ENCODE results near the gene XCR1.
"Not testable (repeated sequence)": the region's sequence is repeated elsewhere in the genome, so short reads cannot be mapped to it uniquely, and the experiment has no call there.

XCR1 gene

DNA sequence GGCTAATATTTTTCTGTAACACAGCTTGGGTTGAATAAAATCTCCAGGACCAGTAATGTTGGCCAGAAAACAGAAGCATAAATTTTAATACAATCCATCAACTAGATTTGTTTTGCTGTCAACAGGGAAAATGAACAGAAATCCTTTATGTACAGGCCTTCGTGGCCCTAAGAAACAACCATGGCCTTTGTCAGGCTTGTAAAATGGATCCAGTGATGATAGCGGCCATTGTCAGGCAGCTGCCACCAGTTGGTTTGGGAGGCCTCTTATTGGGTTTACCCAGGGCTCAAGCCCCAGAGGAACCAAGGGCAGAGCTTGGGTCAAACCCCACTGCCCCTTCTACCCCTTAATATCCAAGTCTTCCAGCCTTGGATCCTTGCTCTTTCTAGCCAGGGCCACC lies 26.1 kb downstream of the XCR1 start:
- no peak for DNase-seq

- no peak for DNase-seq
Measured at GRCh38 chr3:45997942-45998341, 29.3 kb downstream of the XCR1 start.

DNA sequence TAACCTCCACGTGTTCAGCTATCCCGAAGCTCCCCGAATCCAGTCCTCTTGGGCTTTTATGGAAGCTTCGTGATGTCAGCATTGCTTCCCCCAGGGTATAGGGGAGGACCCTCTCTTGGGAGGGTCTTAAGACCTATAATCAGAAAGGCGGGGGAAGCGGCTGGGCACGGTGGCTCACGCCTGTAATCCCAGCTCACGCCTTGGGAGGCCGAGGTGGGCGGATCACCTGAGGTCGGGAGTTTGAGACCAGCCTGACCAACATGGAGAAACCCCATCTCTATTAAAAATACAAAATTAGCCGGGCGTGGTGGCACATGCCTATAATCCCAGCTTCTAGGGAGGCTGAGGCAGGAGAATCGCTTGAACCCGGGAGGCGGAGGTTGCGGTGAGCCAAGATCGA lies 29.8 kb downstream of the XCR1 start:
- DNase-seq = not testable (repeated sequence)

- peak; percentile 94 to 97 (median 96) for DNase-seq
Measured at GRCh38 chr3:45995236-45996192, 31.8 kb downstream of the XCR1 start, which contains the start of gene FYCO1. Gene FYCO1 (minus strand): TSS chr3:45995824. CDS start chr3:45984910, 10,914 bp downstream.

DNA sequence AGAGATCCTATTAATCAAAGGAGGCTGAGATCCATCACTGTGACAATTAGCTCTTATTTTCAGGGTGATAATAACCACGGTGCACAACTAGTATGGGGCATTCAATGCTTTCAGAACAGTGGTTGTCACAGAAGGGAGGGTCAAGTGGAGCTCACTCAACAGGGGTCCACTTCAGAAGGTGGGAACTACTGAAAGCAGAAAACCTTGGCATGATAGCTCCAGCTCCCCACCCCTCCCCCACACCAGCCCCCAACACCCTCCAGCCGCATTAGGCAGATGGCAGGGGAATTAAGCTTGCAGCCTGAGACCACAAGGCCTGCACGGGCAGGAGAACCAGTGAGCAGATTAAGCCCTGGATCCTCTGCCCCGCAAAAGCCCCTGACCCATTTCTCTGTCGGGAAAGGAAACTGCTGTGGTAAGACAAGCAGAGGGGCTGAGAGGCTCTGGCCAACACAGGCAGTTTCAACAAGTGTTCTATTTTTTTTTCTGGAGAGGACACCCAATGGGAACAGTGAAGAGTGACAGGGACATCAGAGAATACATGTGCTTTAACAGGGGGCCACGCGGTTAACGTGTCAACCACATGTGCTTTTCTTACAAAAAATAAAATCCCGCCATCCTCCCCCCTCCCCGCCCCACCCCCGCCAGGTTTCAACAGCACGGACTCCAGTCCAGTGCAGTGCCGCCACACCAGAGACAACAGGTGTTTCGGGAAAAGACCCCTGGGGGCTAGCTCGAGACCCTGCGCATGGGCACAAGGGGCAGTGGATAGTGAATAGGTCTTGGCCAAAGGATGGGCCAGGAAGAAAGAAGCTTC lies 32.7 kb downstream of the XCR1 start:
- peak in 2 of 4 experiments; percentile 17 to 23 for DNase-seq

- peak in 1 of 4 experiments; percentile 31 for DNase-seq
Measured at GRCh38 chr3:45993421-45994027, 33.8 kb downstream of the XCR1 start.

GRCh38 chr3:45992821-45993221 lies 34.5 kb downstream of the XCR1 start:
- no peak for DNase-seq

DNA sequence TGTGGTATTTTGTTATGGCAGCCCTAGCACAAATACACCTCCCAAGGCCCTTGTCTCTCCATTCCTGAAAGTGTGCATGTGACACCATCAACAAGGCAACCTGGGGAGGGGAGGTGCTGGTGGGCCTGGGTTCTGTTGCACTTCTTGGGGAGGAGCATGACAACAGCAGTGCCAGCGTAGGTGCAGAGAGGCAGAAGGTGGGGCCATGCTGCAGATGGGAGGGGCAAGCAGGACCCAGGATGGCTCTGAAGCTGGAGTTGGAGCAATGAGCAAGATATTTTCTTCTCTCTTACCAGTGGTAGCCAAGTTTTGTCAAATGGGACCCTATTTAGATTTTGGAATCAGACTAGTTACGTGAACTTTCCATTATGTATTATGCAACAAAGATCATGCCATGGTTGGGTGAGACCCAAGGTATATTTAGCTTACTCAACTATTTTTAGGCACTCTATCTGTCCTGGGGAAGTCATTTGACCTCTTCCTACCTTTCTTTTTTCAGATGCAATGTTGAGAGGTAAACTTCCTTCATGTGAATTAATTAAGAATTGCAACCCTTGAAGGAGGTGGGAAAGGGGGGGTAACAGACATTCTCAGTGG lies 35.1 kb downstream of the XCR1 start:
- no peak for DNase-seq

DNA sequence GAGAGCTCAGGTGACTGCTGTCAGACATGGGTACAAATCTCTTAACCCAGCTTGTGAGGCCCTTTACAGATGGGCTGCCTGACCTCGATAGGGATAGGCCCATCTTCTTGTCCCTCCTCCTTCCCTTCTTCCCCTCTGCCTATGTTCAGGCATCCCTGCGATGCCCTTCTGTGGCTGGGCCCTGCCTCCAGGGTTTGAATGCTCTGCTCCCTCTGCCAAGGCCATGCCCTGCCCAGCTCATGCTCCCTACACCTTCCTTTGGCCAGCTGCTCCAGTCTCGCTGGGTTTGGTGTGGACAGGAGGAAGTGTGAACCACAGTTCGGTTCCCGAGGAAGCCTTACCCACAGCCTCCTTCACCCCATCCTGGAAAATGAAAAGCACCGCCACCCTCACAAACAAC lies 35.9 kb downstream of the XCR1 start:
- DNase-seq = no peak

DNA sequence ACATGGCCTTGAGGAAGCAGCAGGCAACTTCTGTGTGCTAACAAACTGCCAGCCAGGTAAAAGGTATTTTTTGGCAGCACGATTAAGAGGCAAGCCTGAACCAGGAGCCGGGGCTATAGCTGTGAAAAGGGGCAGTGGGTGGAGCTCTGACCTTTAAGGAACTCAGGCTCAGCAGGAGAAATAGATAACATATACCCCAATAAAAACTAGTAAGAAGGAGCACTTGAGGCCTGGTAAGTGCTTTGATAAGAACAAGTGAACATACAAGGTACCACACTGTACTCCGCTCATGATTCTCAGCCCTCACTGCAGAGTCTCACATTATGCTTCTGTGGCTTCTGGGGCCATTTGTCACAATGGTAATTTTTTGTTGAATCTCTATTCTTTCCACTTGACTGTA lies 37.1 kb downstream of the XCR1 start:
- no peak for DNase-seq

- no peak for DNase-seq
Measured at GRCh38 chr3:45988804-45989203, 38.5 kb downstream of the XCR1 start.

GRCh38 chr3:45988362-45988761 lies 38.9 kb downstream of the XCR1 start:
- DNase-seq = no peak

DNA sequence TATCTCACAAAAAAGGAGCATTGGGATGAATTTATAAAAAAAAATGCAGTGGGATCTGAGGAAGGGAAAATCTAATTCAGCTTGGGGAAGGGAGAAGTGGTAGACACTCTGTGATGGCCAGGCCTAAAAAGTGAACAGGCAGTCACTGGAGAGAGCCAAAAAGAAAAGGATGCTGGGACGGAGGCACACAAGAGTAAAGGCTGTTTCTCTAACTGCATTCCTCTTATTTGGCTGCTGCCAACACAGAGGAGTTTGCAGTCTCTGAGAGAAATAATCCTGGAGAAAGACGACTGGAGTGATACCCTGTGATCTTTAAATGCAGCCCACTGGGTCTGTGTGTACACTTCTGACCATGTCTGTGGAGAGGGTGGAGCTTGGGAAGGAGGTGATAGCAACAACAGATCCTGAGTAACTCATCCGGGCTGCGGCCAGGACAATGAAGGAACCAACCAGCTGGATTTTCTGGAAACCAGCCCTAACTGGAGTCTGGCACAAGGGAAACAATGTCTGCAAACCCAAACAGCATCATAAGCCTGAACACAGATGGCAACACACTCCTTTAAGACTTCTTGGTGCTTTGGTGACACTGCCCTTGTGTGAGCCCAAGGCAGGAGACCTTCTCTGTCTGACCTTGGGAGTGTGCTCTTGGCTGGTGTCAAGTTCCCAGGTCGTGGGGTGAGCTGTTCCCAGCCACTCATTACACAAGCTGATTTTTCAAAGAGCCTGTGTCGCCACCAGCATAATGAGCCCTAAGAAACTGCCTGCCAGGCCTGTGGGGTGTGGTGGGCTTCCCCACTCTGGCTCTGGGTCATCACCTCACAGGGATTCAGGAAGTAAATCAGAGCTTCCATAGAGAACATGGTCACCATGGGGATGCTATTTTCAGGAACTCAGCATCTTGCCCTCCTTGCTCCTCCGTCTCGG lies 39.7 kb downstream of the XCR1 start:
- DNase-seq = peak; percentile 28 to 60 (median 42)

DNA sequence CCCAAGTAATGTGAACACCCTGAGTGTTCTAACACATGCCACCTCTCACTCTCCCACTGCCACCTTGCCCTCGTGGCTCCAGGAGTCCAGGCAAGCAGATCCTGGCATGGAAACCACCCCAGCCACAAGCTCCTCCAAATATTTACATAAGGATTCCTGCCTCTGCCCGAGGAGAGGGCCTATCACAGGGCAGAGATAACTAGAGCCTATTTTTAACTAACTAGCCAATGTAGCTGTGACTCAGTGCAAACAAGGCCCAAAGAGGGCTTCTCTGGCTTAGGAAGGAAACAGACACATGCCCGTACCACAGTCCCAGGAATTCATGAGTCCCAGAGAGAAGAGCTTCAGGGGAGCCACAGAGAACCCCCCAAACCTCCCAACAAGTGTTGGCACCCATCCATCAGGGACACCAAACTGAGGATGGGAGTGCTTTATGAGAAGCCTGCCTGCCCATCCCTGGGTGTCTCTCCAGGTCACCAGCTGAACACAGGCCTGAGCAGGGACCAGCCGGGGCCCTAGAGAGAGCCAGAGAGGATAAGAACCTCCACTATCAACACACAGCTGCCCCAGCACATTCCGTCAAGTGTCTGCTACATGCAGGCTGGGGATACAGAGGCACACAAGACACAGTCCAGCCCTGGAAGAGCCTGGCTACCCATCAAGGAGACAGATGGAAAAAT lies 40.8 kb downstream of the XCR1 start:
- DNase-seq = no peak

- DNase-seq = no peak
Measured at GRCh38 chr3:45985532-45986302, 41.6 kb downstream of the XCR1 start.

DNA sequence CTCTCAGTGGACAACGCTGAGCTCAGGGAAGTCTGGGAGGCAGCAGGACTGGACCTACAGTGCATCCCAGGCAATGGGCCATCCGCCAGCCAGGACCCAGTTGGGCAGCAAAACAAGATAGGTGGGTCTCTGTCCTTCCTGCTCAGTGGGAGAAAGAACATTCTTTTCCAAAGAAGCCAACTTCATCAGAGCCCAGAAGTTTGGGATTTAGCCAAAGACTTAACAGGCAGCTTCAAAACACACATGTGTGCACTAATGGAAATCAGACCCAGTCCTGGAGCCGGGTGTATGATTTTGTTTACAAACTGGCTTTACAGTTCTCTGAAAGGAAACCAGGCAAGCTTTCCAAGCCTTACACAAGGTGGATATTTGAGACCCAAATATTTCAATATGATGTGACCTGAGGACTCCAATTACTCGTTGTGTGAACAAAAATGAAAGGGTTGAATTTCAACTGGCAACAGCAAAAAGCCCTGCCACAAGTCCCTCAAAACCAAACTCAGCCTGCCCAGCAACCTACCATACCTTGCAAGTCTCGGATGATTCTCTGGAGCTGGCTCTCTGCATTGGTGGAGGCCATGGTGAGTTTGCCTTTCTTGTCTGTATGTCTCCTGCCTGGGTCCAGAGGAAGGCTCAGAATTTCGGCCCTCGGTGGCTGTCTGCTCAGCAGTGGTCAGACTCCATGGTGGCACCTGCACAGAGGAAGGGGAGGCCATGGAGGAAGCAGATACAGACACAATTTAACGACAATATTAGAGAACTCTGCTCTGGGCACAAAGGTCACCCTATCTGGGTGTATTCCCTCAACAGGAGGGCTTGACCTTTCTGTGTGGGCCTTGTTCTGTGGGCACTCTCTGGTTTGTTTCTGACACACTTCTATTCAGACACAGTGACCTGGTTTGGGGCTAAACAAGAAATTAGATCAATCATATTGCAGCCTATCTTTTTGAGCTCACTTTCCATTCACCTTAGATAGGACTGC lies 42.7 kb downstream of the XCR1 start:
- no peak for DNase-seq

DNA sequence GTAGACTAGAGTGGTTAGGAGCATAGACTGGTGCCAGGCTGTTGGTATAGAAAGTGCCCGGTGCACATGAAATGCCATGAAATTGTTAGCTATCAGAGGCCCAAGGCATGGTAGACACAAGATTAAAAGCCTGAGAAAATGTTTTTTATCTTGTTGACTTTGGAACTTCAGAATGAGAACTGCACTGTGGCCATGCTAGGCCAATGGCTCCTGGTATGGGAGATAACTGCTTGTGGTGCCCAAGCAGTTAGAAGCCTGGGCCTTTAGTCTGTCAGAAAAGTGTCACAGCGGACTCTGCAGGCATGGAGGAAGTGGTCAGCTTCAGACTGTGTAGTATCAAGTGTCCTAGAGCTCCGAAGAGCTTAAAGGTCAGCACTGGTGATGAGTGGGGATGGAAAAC lies 43.5 kb downstream of the XCR1 start:
- no peak for DNase-seq

GRCh38 chr3:45981346-45982074 lies 45.8 kb downstream of the XCR1 start:
- DNase-seq = peak in 2 of 4 experiments; percentile 6 to 33
